Gastrocnemius medialis (tissue), 4 donors: ENCODE results near the gene RILPL2. TPM values are rescaled to one million over a fixed set of nuclear protein-coding genes. Genes with fewer than 3 reads are reported as not detected.

ENCODE experiments used
- ATAC-seq, 2 donors: fragments of 150-250 bp; one replicate each; pipeline ENCODE4 v1.9.1; 2016
- DNase-seq, 2 donors: peaks; one replicate each; pipeline ENCODE4 v3.0.0-alpha.2; 2019
- H3K27ac ChIP-seq, 4 donors: fragments of 200-600 bp; sonication (generic); 1 replicate in 1 of 4; 2 replicates in 3 of 4; pipeline ENCODE4 v1.5.1; 2016 to 2018; ENCODE audit warnings: mild to moderate bottlenecking in 2 of 4, moderate library complexity in 1 of 4
- H3K27me3 ChIP-seq, 3 donors: fragments of 200-600 bp; sonication (generic) in 2 of 3; 1 replicate in 1 of 3; 2 replicates in 2 of 3; pipeline versions ENCODE4 v1.5.1 to v1.6.0; 2016 to 2019; ENCODE audit warnings: mild to moderate bottlenecking in 1 of 3, moderate library complexity in 1 of 3
- H3K36me3 ChIP-seq, 2 donors: fragments of 200-600 bp; sonication (generic) in 1 of 2; one replicate each; pipeline ENCODE4 v1.5.1; 2017 to 2018
- H3K4me1 ChIP-seq, 2 donors: fragments of 200-600 bp; sonication (generic) in 1 of 2; one replicate each; pipeline ENCODE4 v1.5.1; 2016 to 2017; ENCODE audit warnings: mild to moderate bottlenecking in 2 of 2
- H3K4me3 ChIP-seq, 4 donors: fragments of 200-600 bp; sonication (generic) in 3 of 4; 1 replicate in 1 of 4; 2 replicates in 3 of 4; pipeline ENCODE4 v1.5.1; 2016 to 2019; ENCODE audit warnings: mild to moderate bottlenecking in 2 of 4
- H3K9me3 ChIP-seq, 3 donors: fragments of 200-600 bp; sonication (generic) in 2 of 3; 1 replicate in 1 of 3; 2 replicates in 2 of 3; pipeline ENCODE4 v1.5.1; 2016 to 2019
- CTCF ChIP-seq, 5 experiments: fragments of 450-650 bp in 3 of 5; fragments of 200-600 bp in 2 of 5; sonication (generic) in 2 of 5; IDR thresholded peaks in 4 of 5; conservative IDR thresholded peaks in 1 of 5; 1 replicate in 4 of 5; 2 replicates in 1 of 5; pipeline ENCODE4 v1.5.1; 2016 to 2019; ENCODE audit warnings: antibody characterized with exemption in 5 of 5, mild to moderate bottlenecking in 3 of 5, moderate library complexity in 3 of 5
- POLR2A ChIP-seq, 2 donors: fragments of 450-650 bp; IDR thresholded peaks; one replicate each; pipeline ENCODE4 v1.6.1; 2017; ENCODE audit warnings: antibody characterized with exemption in 2 of 2, mild to moderate bottlenecking in 2 of 2, moderate library complexity in 2 of 2
- in situ Hi-C, 4 donors: fragments of 200-750 bp; cut with MboI; loops; one replicate each; pipeline versions ENCODE4 v1.15.0 to v1.8.0; 2017; ENCODE audit warnings: low sequenced_read_pairs in 4 of 4
- intact Hi-C: fragments of 100-400 bp; cut with DNase I; formaldehyde crosslinking; loops from one replicate; pipeline ENCODE4 v1.15.1; 2023; ENCODE audit warnings: low total_unique reads
- total RNA-seq, 4 donors: library from RNA; depleted of rRNA; stranded (reverse); fragments of >200 nt; gene quantifications; one replicate each; pipeline versions ENCODE4 v1.1.0 to v1.2.3, GENCODE V29; 2016

The RILPL2 gene
- total RNA-seq, 4 donors from 2014 or later = 1.2 to 2.0 (median 1.7) TPM

- H3K9me3 ChIP-seq = no peaks in the 10 kb centered on the region
- TF ChIP-seq POLR2A (IDR thresholded peaks at IDR 0.05) (no peak), CTCF (IDR thresholded peaks at IDR 0.05 in 4 of 5, conservative IDR thresholded peaks at IDR 0.05 in 1 of 5) (no peak)
- H3K27me3 ChIP-seq = no peaks in the 10 kb centered on the region
- in situ Hi-C loops = no loop called here
- H3K4me1 ChIP-seq = no peaks in the 10 kb centered on the region
- H3K4me3 ChIP-seq = no peak overlapping the region
- no peaks in the 10 kb centered on the region for H3K36me3 ChIP-seq
- ATAC-seq (no peak), DNase-seq (no peak)
- intact Hi-C loops = no loop called here
- H3K27ac ChIP-seq = no peak overlapping the region
Measured at GRCh38 chr12:123450636-123451035, 14.2 kb upstream of the RILPL2 start.

GRCh38 chr12:123449856-123450255 is 13.4 kb upstream of the RILPL2 start:
- Histone ChIP-seq H3K4me3 (no peak overlapping the region), H3K9me3 (no peaks in the 10 kb centered on the region), H3K27ac (no peak overlapping the region), H3K36me3 (no peaks in the 10 kb centered on the region), H3K27me3 (no peaks in the 10 kb centered on the region), H3K4me1 (peaks cover 0 to 3% of the 10 kb centered on the region in 2 donors)
- TF ChIP-seq POLR2A (IDR thresholded peaks at IDR 0.05) (no peak), CTCF (IDR thresholded peaks at IDR 0.05 in 4 of 5, conservative IDR thresholded peaks at IDR 0.05 in 1 of 5) (no peak)
- in situ Hi-C loops = no loop called here
- intact Hi-C loops = no loop called here
- DNase-seq = no peak
- ATAC-seq = no peak

- no peak for DNase-seq
- intact Hi-C loops = no loop called here
- H3K27ac ChIP-seq = no peak overlapping the region
- H3K4me1 ChIP-seq = peaks cover 0 to 8% of the 10 kb centered on the region in 2 donors
- no peaks in the 10 kb centered on the region for H3K36me3 ChIP-seq
- no peaks in the 10 kb centered on the region for H3K27me3 ChIP-seq
- no peaks in the 10 kb centered on the region for H3K9me3 ChIP-seq
- ATAC-seq = no peak
- H3K4me3 ChIP-seq = no peak overlapping the region
- in situ Hi-C loops = no loop called here
- TF ChIP-seq POLR2A (IDR thresholded peaks at IDR 0.05) (no peak), CTCF (IDR thresholded peaks at IDR 0.05 in 4 of 5, conservative IDR thresholded peaks at IDR 0.05 in 1 of 5) (no peak)
Measured at GRCh38 chr12:123449249-123449733, 12.8 kb upstream of the RILPL2 start.

GRCh38 chr12:123446333-123446713 is 9.8 kb upstream of the RILPL2 start:
- TF ChIP-seq CTCF (IDR thresholded peaks at IDR 0.05 in 4 of 5, conservative IDR thresholded peaks at IDR 0.05 in 1 of 5) = no peak
- TF ChIP-seq POLR2A (IDR thresholded peaks at IDR 0.05) = no peak
- in situ Hi-C loops = no loop called here
- intact Hi-C loops = no loop called here
- Histone ChIP-seq H3K4me1 (peaks cover 0 to 8% of the 10 kb centered on the region in 2 donors), H3K36me3 (no peaks in the 10 kb centered on the region), H3K4me3 (no peak overlapping the region), H3K27ac (peak overlapping the region in 3 of 4 donors; percentile 35 to 63 (median 48)), H3K27me3 (no peaks in the 10 kb centered on the region), H3K9me3 (no peaks in the 10 kb centered on the region)
- ATAC-seq (no peak), DNase-seq (no peak)
